Measurements from ENCODE around the gene PRKRA. TPM values are rescaled to one million over a fixed set of nuclear protein-coding genes. Genes with fewer than 3 reads are reported as not detected.

PRKRA gene
- total and polyA plus RNA-seq, 9 of the 15 experiments (the other 6 are each of a cell fraction or from before 2014, with no cell fraction given) = 14.1 to 78.1 (median 52.3) TPM

DNA sequence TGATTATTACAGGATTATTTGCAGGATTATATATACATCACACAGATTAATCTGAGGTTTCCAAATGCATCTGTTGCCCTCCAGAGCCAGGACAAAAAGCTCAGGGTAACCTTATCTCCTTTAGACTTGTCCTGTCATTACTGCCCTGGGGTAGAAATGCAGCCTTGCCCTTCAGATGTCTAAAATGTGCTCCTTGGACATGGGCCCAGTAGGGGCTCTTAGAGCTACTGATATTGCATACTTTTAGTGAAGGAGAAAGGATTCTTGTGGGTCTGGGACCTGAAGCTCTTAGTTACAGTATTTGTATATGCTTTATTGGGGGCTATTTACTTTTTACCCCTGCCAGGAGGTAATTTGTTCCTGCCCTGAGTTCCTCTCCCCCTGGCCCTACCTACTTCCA lies 56.1 kb downstream of the PRKRA start:
- Histone ChIP-seq H4K20me1 (replicated peaks; ENCODE audit: control insufficient read depth, insufficient read depth, low read length) (no peaks in the 10 kb centered on the region), H3K4me1 (replicated peaks in 1 of 2; ENCODE audit: control insufficient read depth in 2 of 2, insufficient read depth in 2 of 2, low read length in 2 of 2) (no peaks in the 10 kb centered on the region), H3K27me3 (ENCODE audit: control insufficient read depth in 2 of 2, insufficient read depth in 2 of 2, low read length in 2 of 2) (no peaks in the 10 kb centered on the region), H3K27ac (ENCODE audit: extremely low read depth, low read depth, low read length) (no peak overlapping the region), H2AFZ (ENCODE audit: low read depth, low read length) (no peak overlapping the region), H3K9ac (ENCODE audit: insufficient read depth in 1 of 2, low read depth in 2 of 2, low read length in 2 of 2) (no peak overlapping the region), H3K79me2 (ENCODE audit: control insufficient read depth, insufficient read depth, low read length) (no peaks in the 10 kb centered on the region), H3K4me3 (no peak overlapping the region), H3K9me1 (ENCODE audit: control insufficient read depth, insufficient read depth, low read length) (no peaks in the 10 kb centered on the region), H3K4me2 (ENCODE audit: insufficient read depth, low read length) (no peak overlapping the region), H3K36me3 (ENCODE audit: control insufficient read depth, insufficient read depth, low read length) (no peaks in the 10 kb centered on the region), H3K9me3 (replicated peaks; ENCODE audit: control insufficient read depth, insufficient read depth, low read depth, low read length) (no peaks in the 10 kb centered on the region)
- in situ Hi-C loops (cut with MboI) = no loop called here
- POLR2A ChIA-PET = interaction anchor here (0.6 to 1.9 kb wide), 7 partner anchors 9 to 323 kb away, joined by 3 to 9 read pairs (median 3); partner anchors contain the start of gene PDE11A
- no TSS peak for BruUV-seq (replicated peaks)
- CTCF ChIA-PET (ENCODE audit: low intra/inter-chr PET ratio) = interaction anchor here (0.7 kb wide), 1 partner anchor 758 kb away, joined by 3 read pairs; no protein-coding TSS in a partner anchor
- intact Hi-C loops (cut with micrococcal nuclease) = loop anchor here (1.0 to 5.0 kb wide), 2 partner anchors 89 to 283 kb away; partner anchors contain the start of gene RBM45
- peak; percentile 30; the same call in 2 of the 3 replicates for ATAC-seq
- FAIRE-seq = no peak
- no peak for DNase-seq (ENCODE audit: extremely low read depth in 1 of 4, low spot score in 3 of 4)
- TF ChIP-seq, protein P1, sequence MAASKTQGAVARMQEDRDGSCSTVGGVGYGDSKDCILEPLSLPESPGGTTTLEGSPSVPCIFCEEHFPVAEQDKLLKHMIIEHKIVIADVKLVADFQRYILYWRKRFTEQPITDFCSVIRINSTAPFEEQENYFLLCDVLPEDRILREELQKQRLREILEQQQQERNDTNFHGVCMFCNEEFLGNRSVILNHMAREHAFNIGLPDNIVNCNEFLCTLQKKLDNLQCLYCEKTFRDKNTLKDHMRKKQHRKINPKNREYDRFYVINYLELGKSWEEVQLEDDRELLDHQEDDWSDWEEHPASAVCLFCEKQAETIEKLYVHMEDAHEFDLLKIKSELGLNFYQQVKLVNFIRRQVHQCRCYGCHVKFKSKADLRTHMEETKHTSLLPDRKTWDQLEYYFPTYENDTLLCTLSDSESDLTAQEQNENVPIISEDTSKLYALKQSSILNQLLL (CRISPR knock-in tag; IDR thresholded peaks at IDR 0.05; ENCODE audit: borderline replicate concordance) = no peak
- TF ChIP-seq ATF7 (IDR thresholded peaks at IDR 0.05) (no peak), C11orf30 (IDR thresholded peaks at IDR 0.05; ENCODE audit: low read depth) (no peak), TCF7L2 (IDR thresholded peaks at IDR 0.05; ENCODE audit: low read depth, low read length) (no peak), PCBP1 (IDR thresholded peaks at IDR 0.05; ENCODE audit: low read depth, low read length, poor library complexity, severe bottlenecking) (no peak), GTF2E2 (tag; IDR thresholded peaks at IDR 0.05) (no peak), ZNF696 (CRISPR knock-in tag; conservative IDR thresholded peaks at IDR 0.05) (no peak)
- TF ChIP-seq, protein P2, sequence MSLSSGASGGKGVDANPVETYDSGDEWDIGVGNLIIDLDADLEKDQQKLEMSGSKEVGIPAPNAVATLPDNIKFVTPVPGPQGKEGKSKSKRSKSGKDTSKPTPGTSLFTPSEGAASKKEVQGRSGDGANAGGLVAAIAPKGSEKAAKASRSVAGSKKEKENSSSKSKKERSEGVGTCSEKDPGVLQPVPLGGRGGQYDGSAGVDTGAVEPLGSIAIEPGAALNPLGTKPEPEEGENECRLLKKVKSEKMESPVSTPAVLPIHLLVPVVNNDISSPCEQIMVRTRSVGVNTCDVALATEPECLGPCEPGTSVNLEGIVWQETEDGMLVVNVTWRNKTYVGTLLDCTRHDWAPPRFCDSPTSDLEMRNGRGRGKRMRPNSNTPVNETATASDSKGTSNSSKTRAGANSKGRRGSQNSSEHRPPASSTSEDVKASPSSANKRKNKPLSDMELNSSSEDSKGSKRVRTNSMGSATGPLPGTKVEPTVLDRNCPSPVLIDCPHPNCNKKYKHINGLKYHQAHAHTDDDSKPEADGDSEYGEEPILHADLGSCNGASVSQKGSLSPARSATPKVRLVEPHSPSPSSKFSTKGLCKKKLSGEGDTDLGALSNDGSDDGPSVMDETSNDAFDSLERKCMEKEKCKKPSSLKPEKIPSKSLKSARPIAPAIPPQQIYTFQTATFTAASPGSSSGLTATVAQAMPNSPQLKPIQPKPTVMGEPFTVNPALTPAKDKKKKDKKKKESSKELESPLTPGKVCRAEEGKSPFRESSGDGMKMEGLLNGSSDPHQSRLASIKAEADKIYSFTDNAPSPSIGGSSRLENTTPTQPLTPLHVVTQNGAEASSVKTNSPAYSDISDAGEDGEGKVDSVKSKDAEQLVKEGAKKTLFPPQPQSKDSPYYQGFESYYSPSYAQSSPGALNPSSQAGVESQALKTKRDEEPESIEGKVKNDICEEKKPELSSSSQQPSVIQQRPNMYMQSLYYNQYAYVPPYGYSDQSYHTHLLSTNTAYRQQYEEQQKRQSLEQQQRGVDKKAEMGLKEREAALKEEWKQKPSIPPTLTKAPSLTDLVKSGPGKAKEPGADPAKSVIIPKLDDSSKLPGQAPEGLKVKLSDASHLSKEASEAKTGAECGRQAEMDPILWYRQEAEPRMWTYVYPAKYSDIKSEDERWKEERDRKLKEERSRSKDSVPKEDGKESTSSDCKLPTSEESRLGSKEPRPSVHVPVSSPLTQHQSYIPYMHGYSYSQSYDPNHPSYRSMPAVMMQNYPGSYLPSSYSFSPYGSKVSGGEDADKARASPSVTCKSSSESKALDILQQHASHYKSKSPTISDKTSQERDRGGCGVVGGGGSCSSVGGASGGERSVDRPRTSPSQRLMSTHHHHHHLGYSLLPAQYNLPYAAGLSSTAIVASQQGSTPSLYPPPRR (CRISPR knock-in tag; IDR thresholded peaks at IDR 0.05; ENCODE audit: borderline replicate concordance) = no peak

All from K562 (cell line).